ENCODE results near the gene PDZRN4.

Gene PDZRN4

DNA sequence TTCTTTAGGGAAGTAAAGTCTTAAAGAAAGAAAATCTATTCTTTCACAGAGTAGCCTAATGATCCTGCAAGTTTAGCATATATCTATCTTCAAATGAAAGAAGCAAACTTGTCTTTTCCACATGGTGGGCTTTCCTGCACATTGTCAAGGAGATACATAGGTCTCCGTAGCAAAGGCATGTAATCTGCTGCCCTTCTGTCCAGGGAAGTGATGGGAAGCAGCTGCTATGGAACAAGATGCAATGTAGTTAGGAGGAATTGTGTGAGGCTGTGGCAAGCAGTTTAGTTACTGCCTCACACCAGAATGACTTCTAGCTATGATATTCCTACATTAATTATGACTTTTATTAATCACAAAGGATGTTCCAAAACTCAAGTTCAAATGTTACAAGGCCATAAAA, 174.4 kb downstream of the PDZRN4 start:
- H3K79me2 ChIP-seq (ENCODE audit: low read length) = no peaks in the 10 kb centered on the region
- no peak overlapping the region for H3K27ac ChIP-seq (ENCODE audit: low read length)
- no peaks in the 10 kb centered on the region for H3K27me3 ChIP-seq (ENCODE audit: low read depth, low read length)
- no peaks in the 10 kb centered on the region for H3K4me1 ChIP-seq (ENCODE audit: low read length)
- no peak overlapping the region for H3K4me3 ChIP-seq (ENCODE audit: low read length)
- H3K4me2 ChIP-seq (ENCODE audit: low read length) = no peak overlapping the region
- no peak overlapping the region for H3K9ac ChIP-seq (ENCODE audit: low read length)
- H2AFZ ChIP-seq (ENCODE audit: low read depth, low read length) = no peak overlapping the region
- no peaks in the 10 kb centered on the region for H4K20me1 ChIP-seq (ENCODE audit: insufficient read depth, low read length)
- H3K36me3 ChIP-seq (replicated peaks; ENCODE audit: low read depth, low read length) = no peaks in the 10 kb centered on the region
- TF ChIP-seq, protein P1, sequence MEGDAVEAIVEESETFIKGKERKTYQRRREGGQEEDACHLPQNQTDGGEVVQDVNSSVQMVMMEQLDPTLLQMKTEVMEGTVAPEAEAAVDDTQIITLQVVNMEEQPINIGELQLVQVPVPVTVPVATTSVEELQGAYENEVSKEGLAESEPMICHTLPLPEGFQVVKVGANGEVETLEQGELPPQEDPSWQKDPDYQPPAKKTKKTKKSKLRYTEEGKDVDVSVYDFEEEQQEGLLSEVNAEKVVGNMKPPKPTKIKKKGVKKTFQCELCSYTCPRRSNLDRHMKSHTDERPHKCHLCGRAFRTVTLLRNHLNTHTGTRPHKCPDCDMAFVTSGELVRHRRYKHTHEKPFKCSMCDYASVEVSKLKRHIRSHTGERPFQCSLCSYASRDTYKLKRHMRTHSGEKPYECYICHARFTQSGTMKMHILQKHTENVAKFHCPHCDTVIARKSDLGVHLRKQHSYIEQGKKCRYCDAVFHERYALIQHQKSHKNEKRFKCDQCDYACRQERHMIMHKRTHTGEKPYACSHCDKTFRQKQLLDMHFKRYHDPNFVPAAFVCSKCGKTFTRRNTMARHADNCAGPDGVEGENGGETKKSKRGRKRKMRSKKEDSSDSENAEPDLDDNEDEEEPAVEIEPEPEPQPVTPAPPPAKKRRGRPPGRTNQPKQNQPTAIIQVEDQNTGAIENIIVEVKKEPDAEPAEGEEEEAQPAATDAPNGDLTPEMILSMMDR (IDR thresholded peaks at IDR 0.05; ENCODE audit: low read depth, low read length) = no peak
- no peak for TF ChIP-seq EZH2phosphoT487 (IDR thresholded peaks at IDR 0.05; ENCODE audit: low read depth)
- no peaks in the 10 kb centered on the region for H3K9me3 ChIP-seq (ENCODE audit: insufficient read depth, low read length)

DNA sequence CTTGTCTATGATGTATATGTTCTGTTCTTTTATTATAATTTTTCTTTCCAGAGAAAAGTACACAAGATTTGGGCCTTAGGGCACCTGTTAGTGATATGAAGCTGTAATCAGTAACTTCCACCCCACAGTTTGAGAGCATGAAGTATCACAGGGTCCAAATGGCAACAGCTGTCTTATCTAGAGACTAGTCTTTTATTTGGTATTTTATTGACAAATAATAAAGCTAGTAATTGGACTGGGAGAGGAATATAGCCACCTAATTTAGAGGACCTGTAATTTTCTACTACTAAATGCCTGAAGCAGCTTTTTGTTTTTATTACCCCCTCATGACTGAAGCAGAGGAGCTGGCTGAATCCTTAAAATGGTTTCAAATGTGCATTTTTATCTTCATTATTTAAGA, 174.8 kb downstream of the PDZRN4 start:
- no peak overlapping the region for H3K4me2 ChIP-seq (ENCODE audit: low read length)
- no peaks in the 10 kb centered on the region for H3K36me3 ChIP-seq (replicated peaks; ENCODE audit: low read depth, low read length)
- H3K27ac ChIP-seq (ENCODE audit: low read length) = no peak overlapping the region
- TF ChIP-seq, protein P1 (IDR thresholded peaks at IDR 0.05; ENCODE audit: low read depth, low read length) = no peak
- no peak for TF ChIP-seq EZH2phosphoT487 (IDR thresholded peaks at IDR 0.05; ENCODE audit: low read depth)
- H3K79me2 ChIP-seq (ENCODE audit: low read length) = no peaks in the 10 kb centered on the region
- no peaks in the 10 kb centered on the region for H4K20me1 ChIP-seq (ENCODE audit: insufficient read depth, low read length)
- no peak overlapping the region for H3K9ac ChIP-seq (ENCODE audit: low read length)
- H3K27me3 ChIP-seq (ENCODE audit: low read depth, low read length) = no peaks in the 10 kb centered on the region
- H3K9me3 ChIP-seq (ENCODE audit: insufficient read depth, low read length) = no peaks in the 10 kb centered on the region
- no peak overlapping the region for H2AFZ ChIP-seq (ENCODE audit: low read depth, low read length)
- H3K4me3 ChIP-seq (ENCODE audit: low read length) = no peak overlapping the region
- no peaks in the 10 kb centered on the region for H3K4me1 ChIP-seq (ENCODE audit: low read length)

DNA sequence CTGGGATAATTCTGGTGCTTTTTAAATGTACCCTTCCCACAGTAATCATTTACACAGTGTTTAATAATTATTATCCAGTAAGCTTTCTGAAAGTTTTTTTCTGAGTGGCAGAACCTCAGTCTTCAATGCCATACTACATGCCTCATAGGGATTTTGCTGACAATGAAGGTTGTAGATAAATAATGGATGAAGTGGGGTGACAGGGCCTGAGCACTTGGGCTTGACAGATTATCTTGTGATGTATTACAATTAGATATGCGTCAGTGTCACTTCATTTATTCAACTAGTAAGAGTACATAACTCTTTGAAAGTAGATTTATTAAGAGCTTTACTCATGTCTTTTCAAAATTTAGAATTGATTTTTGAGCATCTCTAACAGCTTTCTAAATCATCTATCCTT, 176.1 kb downstream of the PDZRN4 start:
- no peaks in the 10 kb centered on the region for H4K20me1 ChIP-seq (ENCODE audit: insufficient read depth, low read length)
- no peak for TF ChIP-seq EZH2phosphoT487 (IDR thresholded peaks at IDR 0.05; ENCODE audit: low read depth)
- TF ChIP-seq, protein P1 (IDR thresholded peaks at IDR 0.05; ENCODE audit: low read depth, low read length) = no peak
- no peak overlapping the region for H3K9ac ChIP-seq (ENCODE audit: low read length)

DNA sequence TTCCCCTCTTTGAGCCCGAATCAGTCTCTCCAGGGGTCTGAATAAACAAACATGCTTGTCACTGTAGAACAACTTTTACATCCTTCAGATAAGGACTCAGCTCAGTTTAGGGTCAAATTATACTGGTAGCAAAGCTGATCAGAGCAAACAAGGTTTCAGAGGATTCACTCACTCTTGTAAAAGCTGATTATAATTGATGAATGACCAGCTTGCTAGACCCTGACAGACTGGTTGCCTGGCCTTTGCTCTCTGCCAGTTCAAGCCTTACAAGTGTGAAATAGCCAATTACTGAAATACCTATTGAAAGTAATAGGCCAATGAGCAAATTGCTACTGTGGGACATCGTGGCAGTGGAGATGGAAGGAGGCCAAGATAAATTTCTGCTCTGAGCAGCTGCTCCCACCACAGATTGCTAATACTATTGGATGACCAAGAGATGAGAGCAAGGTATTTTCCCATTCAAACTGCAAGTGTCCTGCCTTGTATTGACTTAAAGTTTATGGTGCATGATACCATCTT, 177.6 kb downstream of the PDZRN4 start:
- H3K4me2 ChIP-seq (ENCODE audit: low read length) = no peak overlapping the region
- no peaks in the 10 kb centered on the region for H3K4me1 ChIP-seq (ENCODE audit: low read length)
- H2AFZ ChIP-seq (ENCODE audit: low read depth, low read length) = no peak overlapping the region
- no peaks in the 10 kb centered on the region for H3K9me3 ChIP-seq (ENCODE audit: insufficient read depth, low read length)
- no peak overlapping the region for H3K9ac ChIP-seq (ENCODE audit: low read length)
- no peak overlapping the region for H3K4me3 ChIP-seq (ENCODE audit: low read length)
- no peaks in the 10 kb centered on the region for H4K20me1 ChIP-seq (ENCODE audit: insufficient read depth, low read length)
- TF ChIP-seq EZH2phosphoT487 (IDR thresholded peaks at IDR 0.05; ENCODE audit: low read depth) = no peak
- TF ChIP-seq, protein P1 (IDR thresholded peaks at IDR 0.05; ENCODE audit: low read depth, low read length) = no peak
- H3K79me2 ChIP-seq (ENCODE audit: low read length) = no peaks in the 10 kb centered on the region
- H3K27me3 ChIP-seq (ENCODE audit: low read depth, low read length) = no peaks in the 10 kb centered on the region
- H3K27ac ChIP-seq (ENCODE audit: low read length) = no peak overlapping the region
- no peaks in the 10 kb centered on the region for H3K36me3 ChIP-seq (replicated peaks; ENCODE audit: low read depth, low read length)

More for the DNA sequence above, 176.1 kb downstream of the PDZRN4 start:
- no peaks in the 10 kb centered on the region for H3K4me1 ChIP-seq (ENCODE audit: low read length)
- H3K79me2 ChIP-seq (ENCODE audit: low read length) = no peaks in the 10 kb centered on the region
- H3K9me3 ChIP-seq (ENCODE audit: insufficient read depth, low read length) = no peaks in the 10 kb centered on the region
- no peaks in the 10 kb centered on the region for H3K36me3 ChIP-seq (replicated peaks; ENCODE audit: low read depth, low read length)
- no peak overlapping the region for H3K4me2 ChIP-seq (ENCODE audit: low read length)
- H3K27ac ChIP-seq (ENCODE audit: low read length) = no peak overlapping the region
- H3K27me3 ChIP-seq (ENCODE audit: low read depth, low read length) = no peaks in the 10 kb centered on the region
- no peak overlapping the region for H2AFZ ChIP-seq (ENCODE audit: low read depth, low read length)
- no peak overlapping the region for H3K4me3 ChIP-seq (ENCODE audit: low read length)

All from OCI-LY3 (cell line).